Cardiac fibroblast (primary cell): ENCODE results near the gene CAPN11.

Source experiments
- DNase-seq, 2 donors: peaks; one replicate each; pipeline versions ENCODE4 v3.0.0 to v3.0.0-alpha.2; 2010; ENCODE audit warnings: low read depth in 2 of 2
- H3K4me3 ChIP-seq, 2 donors: replicated peaks in 1 of 2; 1 replicate in 1 of 2; 2 replicates in 1 of 2; pipeline ENCODE4 v1.5.1; 2011; ENCODE audit warnings: low read depth in 2 of 2, low read length in 2 of 2, mild to moderate bottlenecking in 2 of 2, moderate library complexity in 1 of 2
- TF ChIP-seq, protein P1 (sequence below): IDR thresholded peaks from one replicate; pipeline ENCODE4 v1.5.1; 2011; ENCODE audit warnings: low read depth, mild to moderate bottlenecking, low read length, inconsistent platforms

CAPN11 gene

DNA sequence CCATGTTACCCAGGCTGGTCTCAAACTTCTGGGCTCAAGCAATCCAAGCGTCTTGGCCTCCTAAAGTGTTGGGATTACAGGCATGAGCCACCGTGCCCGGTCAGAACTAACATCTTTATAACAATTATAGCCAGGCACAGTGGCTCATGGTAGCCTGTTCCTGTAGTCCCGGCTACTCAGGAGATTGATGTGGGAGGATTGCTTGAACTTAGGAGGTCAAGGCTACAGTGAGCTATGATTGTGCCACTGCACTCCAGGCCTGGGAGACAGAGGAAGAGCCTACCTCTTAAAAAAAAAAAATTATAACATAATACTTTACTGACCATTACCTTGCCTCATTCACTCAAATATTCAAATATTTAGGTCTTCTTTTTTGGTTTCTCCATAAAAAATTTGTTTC is 41.3 kb downstream of the CAPN11 start:
- DNase-seq, result no peak
- H3K4me3 ChIP-seq, result no peak overlapping the region
- TF ChIP-seq, protein P1, sequence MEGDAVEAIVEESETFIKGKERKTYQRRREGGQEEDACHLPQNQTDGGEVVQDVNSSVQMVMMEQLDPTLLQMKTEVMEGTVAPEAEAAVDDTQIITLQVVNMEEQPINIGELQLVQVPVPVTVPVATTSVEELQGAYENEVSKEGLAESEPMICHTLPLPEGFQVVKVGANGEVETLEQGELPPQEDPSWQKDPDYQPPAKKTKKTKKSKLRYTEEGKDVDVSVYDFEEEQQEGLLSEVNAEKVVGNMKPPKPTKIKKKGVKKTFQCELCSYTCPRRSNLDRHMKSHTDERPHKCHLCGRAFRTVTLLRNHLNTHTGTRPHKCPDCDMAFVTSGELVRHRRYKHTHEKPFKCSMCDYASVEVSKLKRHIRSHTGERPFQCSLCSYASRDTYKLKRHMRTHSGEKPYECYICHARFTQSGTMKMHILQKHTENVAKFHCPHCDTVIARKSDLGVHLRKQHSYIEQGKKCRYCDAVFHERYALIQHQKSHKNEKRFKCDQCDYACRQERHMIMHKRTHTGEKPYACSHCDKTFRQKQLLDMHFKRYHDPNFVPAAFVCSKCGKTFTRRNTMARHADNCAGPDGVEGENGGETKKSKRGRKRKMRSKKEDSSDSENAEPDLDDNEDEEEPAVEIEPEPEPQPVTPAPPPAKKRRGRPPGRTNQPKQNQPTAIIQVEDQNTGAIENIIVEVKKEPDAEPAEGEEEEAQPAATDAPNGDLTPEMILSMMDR, result no peak

DNA sequence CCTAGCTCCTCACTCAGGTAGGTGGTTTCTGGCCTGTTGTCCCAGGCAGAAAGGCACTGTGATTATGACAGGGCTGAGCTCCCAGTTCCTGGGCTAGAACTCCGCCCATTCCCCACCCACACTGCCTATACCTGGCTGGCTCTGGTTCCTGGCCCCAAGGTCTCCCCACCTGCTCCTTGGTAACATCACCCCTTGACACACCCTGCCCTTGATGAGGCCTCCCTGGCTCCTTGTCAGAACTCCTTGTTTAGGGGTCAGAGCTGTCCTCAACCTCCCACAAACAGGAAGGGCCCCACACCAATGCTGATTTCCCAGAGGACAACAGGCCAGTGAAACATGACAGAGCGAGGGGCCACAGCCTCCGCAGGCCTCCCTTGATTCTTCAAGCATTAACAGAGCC is 42.6 kb downstream of the CAPN11 start:
- H3K4me3 ChIP-seq, result no peak overlapping the region
- TF ChIP-seq, protein P1, result no peak
- no peak for DNase-seq

DNA sequence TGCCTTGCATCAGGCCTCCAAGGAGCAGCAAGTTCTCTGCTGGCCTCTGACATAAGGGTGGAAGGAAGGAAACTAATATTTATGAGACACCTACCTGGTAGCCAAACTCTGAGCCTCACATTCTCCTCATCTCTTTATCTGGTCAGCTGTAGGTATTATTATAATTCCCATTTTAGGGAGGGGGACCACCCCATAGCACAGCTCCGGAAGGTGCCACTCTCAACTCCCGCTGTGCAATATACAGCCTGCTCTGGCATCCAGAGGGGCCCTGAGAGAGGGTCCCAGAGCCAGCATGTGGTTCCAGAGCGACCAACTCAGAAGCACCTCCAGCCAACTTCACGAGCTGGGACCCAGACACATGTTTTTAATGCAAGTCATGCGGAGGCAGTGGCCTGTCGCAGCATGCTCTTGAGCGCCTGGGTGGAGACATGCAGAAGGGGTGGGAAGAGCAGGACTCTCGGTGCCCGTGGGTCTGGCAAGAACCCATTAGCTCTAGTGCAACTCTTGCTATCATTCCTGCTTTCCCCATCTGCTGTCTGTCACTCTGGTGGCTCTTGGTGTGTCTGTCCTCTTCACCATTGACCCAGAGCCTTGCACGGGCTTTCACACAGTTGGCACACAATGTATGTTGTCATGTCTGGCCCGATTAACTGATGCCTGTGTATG is 43.2 kb downstream of the CAPN11 start:
- no peak for DNase-seq
- H3K4me3 ChIP-seq, result no peak overlapping the region
- TF ChIP-seq, protein P1, result no peak

DNA sequence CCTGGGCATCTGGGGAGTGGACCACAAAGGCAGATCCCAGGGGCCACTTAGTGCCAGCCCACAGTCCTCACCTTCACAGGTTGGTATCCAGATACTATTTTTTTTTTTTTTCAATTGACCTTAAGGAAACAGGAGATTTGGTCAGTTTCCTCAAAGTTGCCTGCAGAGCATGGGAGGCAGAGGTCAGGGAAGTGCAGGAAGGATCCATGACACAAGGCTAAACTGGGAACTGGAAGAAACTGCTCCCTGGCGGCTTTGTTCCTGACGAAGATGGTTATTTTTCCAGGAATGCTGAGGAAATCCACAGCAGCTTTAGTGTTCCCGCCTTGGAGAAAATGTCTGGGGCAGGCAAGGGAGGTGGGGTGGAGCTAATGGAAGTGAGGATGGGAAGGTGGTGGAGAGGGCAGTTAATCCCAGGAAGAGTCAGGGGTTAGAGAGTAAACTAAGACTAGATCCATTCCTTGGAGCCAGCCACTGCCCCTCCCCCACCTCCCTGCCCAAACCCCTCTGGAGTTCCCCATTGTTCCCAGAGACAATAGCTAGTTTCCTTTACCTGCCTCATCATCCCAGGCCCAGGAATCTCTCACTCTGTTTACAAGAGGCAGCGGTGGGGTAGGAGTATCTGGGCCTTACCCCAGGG is 43.8 kb downstream of the CAPN11 start:
- no peak overlapping the region for H3K4me3 ChIP-seq
- DNase-seq, result no peak
- TF ChIP-seq, protein P1, result no peak

DNA sequence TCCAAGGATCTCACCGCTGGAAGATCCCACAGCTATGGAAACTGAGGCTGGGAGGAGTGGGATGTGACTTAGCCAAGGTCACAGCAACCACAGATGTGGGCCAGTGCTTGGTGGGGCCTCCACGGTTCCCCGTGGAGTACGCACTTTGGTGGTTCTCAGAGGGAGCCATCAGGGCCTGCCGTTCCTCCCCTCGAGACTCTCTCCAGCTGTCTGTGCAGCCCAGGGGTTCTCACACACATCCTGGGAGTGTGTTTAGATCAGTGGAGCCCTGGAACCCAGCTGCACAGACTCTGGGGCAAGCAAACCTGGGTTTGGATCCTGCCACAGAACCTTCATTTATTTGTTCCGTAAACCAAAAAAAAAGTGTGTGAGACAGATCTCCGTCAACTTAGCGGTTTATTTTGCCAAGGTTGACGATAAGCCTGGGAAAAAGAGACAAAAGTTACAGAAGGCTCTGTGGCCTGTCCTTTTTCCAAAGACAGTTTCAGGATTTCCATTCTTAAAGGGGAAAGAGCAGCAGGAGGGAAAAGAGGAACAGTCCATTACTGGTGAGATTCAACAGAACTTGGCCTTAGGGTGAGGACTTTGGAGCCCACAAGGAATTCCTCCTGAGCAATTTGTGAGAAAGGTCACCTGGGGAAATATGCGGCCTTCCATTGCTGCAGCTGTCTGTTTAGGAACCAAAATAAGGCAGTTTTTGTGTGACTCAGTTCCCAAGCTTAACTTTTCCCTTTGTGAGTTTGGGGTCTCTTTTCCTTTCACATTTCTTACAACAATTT is 44.5 kb downstream of the CAPN11 start:
- no peak for DNase-seq
- H3K4me3 ChIP-seq, result no peak overlapping the region
- TF ChIP-seq, protein P1, result no peak

DNA sequence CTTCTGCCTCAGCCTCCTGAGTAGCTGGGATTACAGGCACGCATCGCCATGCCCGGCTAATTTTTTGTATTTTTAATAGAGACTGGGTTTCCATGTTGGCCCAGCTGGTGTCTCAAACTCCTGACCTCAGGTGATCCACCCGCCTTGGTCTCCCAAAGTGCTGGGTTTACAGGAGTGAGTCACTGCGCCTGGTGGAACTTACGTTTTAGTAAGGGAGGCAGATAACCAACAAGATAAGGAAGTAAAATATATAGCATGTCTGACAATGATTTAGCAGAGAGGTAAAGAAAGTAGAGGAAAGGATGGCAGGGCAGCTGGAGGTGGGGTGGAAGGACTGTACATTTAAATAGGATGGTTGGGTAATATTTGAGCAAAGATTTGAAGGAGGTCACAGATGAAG is 45.3 kb downstream of the CAPN11 start:
- DNase-seq, result no peak
- no peak overlapping the region for H3K4me3 ChIP-seq

More for the DNA sequence above, 45.3 kb downstream of the CAPN11 start:
- TF ChIP-seq, protein P1, result no peak
